HG03442 (cell line): Measurements from ENCODE around the gene DLGAP5.

Experiments
- ATAC-seq: cut with Tn5 transposase; IDR thresholded peaks from one replicate; pipeline ENCODE4 v1.9.1; 2021; ENCODE audit warnings: mild to moderate bottlenecking, moderate library complexity; ENCODE audit not compliant: unreplicated experiment

The DLGAP5 gene

GRCh38 chr14:55190906-55191202 is 531 bp downstream of the DLGAP5 start:
- no peak for ATAC-seq

GRCh38 chr14:55188686-55189295 is 2.6 kb downstream of the DLGAP5 start:
- ATAC-seq, result no peak

GRCh38 chr14:55180434-55180833 is 11.0 kb downstream of the DLGAP5 start:
- peak; percentile 95 for ATAC-seq

GRCh38 chr14:55180006-55180405 is 11.4 kb downstream of the DLGAP5 start:
- ATAC-seq, result no peak

GRCh38 chr14:55170526-55170925 is 20.9 kb downstream of the DLGAP5 start:
- ATAC-seq, result no peak

- no peak for ATAC-seq
Measured at GRCh38 chr14:55160989-55161388, 30.4 kb downstream of the DLGAP5 start.

- ATAC-seq, result no peak
Measured at GRCh38 chr14:55158412-55158811, 33.0 kb downstream of the DLGAP5 start.

- ATAC-seq, result no peak
Measured at GRCh38 chr14:55157080-55157479, 34.3 kb downstream of the DLGAP5 start.

- no peak for ATAC-seq
Measured at GRCh38 chr14:55153951-55154350, 37.4 kb downstream of the DLGAP5 start.

GRCh38 chr14:55152052-55152753 is 39.2 kb downstream of the DLGAP5 start:
- no peak for ATAC-seq

GRCh38 chr14:55151601-55152000 is 39.8 kb downstream of the DLGAP5 start:
- ATAC-seq, result no peak

GRCh38 chr14:55146425-55146824 is 45.0 kb downstream of the DLGAP5 start:
- ATAC-seq, result no peak

GRCh38 chr14:55142466-55142865 is 48.9 kb downstream of the DLGAP5 start:
- no peak for ATAC-seq

GRCh38 chr14:55141825-55142224 is 49.6 kb downstream of the DLGAP5 start:
- ATAC-seq, result no peak

GRCh38 chr14:55139696-55140509 is 51.5 kb downstream of the DLGAP5 start:
- no peak for ATAC-seq

- no peak for ATAC-seq
Measured at GRCh38 chr14:55139141-55139540, 52.2 kb downstream of the DLGAP5 start.

GRCh38 chr14:55138091-55138490 is 53.3 kb downstream of the DLGAP5 start:
- no peak for ATAC-seq

GRCh38 chr14:55136885-55137786 is 54.2 kb downstream of the DLGAP5 start:
- no peak for ATAC-seq

- no peak for ATAC-seq
Measured at GRCh38 chr14:55136241-55136640, 55.1 kb downstream of the DLGAP5 start.

GRCh38 chr14:55133416-55133815 is 58.0 kb downstream of the DLGAP5 start:
- no peak for ATAC-seq
